ENCODE data around the gene FAM98B. TPM values are rescaled to one million over a fixed set of nuclear protein-coding genes. Genes with fewer than 3 reads are reported as not detected.

FAM98B gene
- polyA plus RNA-seq, 1 of the 3 experiments (the other 2 are of a cell fraction): 5.7 TPM

GRCh38 chr15:38471974-38472373 is 18.0 kb downstream of the FAM98B start:
- Histone ChIP-seq H3K9ac (no peak overlapping the region), H4K20me1 (ENCODE audit: insufficient read depth) (no peaks in the 10 kb centered on the region), H3K4me3 (ENCODE audit: low read depth in 2 of 2, low read length in 1 of 2) (no peak overlapping the region), H3K9me2 (no peaks in the 10 kb centered on the region), H2AFZ (ENCODE audit: low read depth) (no peak overlapping the region), H3K4me2 (no peak overlapping the region), H3K27me3 (ENCODE audit: insufficient read depth) (no peaks in the 10 kb centered on the region), H3K36me3 (replicated peaks in 1 of 2; ENCODE audit: control insufficient read depth in 1 of 2, insufficient read depth in 2 of 2, low read length in 1 of 2) (peaks cover 29 to 63% of the 10 kb centered on the region in 2 experiments), H3K79me2 (ENCODE audit: insufficient read depth) (peaks cover 15% of the 10 kb centered on the region; the same call in 1 of the 2 replicates), H3K27ac (ENCODE audit: low read depth in 2 of 2, low read length in 1 of 2) (no peak overlapping the region), H3K9me3 (no peaks in the 10 kb centered on the region), H3F3A (replicated peaks; ENCODE audit: insufficient read depth) (no peaks in the 10 kb centered on the region), H3K4me1 (ENCODE audit: control insufficient read depth in 1 of 2, insufficient read depth in 2 of 2, low read depth in 1 of 2, low read length in 1 of 2) (no peaks in the 10 kb centered on the region; a peak in 1 of 4 replicates)
- ChIA-PET POLR2A (no interaction called here), CTCF (interaction anchor here (0.6 to 2.5 kb wide), 13 partner anchors 11 to 1290 kb away, joined by 3 to 14 read pairs (median 4); partner anchors contain the start of gene RASGRP1)
- no peak for DNase-seq
- TF ChIP-seq GATA2 (CRISPR knock-in tag; IDR thresholded peaks at IDR 0.05): no peak
- no peak for TF ChIP-seq NFIC (IDR thresholded peaks at IDR 0.05; ENCODE audit: borderline replicate concordance)
- TF ChIP-seq FOXJ3 (CRISPR knock-in tag; IDR thresholded peaks at IDR 0.05): no peak
- TF ChIP-seq MEF2A (IDR thresholded peaks at IDR 0.05; ENCODE audit: borderline replicate concordance, low read depth): no peak
- no peak for TF ChIP-seq RAD21 (IDR thresholded peaks at IDR 0.05; ENCODE audit: low read length)
- no peak for TF ChIP-seq ELF1 (IDR thresholded peaks at IDR 0.05)
- no peak for TF ChIP-seq JUND (IDR thresholded peaks at IDR 0.05)
- TF ChIP-seq, protein P1, sequence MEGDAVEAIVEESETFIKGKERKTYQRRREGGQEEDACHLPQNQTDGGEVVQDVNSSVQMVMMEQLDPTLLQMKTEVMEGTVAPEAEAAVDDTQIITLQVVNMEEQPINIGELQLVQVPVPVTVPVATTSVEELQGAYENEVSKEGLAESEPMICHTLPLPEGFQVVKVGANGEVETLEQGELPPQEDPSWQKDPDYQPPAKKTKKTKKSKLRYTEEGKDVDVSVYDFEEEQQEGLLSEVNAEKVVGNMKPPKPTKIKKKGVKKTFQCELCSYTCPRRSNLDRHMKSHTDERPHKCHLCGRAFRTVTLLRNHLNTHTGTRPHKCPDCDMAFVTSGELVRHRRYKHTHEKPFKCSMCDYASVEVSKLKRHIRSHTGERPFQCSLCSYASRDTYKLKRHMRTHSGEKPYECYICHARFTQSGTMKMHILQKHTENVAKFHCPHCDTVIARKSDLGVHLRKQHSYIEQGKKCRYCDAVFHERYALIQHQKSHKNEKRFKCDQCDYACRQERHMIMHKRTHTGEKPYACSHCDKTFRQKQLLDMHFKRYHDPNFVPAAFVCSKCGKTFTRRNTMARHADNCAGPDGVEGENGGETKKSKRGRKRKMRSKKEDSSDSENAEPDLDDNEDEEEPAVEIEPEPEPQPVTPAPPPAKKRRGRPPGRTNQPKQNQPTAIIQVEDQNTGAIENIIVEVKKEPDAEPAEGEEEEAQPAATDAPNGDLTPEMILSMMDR (IDR thresholded peaks at IDR 0.05): no peak
- 95% methylated on average over 2 of the region's 2 CpGs for WGBS (ENCODE audit: low lambda C conversion rate)

DNA sequence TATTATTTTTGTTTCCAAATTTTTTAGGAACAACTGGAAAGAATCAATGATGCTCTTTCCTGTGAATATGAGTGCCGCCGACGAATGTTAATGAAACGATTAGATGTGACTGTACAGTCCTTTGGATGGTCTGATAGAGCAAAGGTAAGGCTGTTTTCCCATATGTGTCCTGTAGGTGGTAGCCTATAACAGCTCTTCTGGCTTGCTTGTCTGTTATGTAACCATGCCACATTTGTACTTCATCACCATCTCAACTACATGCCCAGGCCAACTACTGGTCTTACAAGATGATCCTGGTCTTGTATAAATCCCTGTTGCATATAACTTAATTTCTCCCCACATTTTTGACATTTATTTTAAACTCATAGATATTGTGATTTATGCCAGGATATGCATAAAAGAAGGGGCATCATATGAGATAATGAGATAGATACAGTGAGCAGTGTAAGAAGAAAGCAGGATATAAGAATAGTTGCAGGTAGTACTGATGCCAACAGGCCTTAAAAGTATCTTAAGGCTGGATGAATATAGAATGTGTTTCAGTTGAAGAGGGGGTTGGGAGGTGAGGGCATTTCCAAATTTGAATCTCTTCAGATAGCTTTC is 20.3 kb downstream of the FAM98B start:
- H3K79me2 ChIP-seq (ENCODE audit: insufficient read depth): no peaks in the 10 kb centered on the region
- peaks cover 33 to 72% of the 10 kb centered on the region in 2 experiments for H3K36me3 ChIP-seq (replicated peaks in 1 of 2; ENCODE audit: control insufficient read depth in 1 of 2, insufficient read depth in 2 of 2, low read length in 1 of 2)
- H3K27me3 ChIP-seq (ENCODE audit: insufficient read depth): no peaks in the 10 kb centered on the region
- no peaks in the 10 kb centered on the region; a peak in 2 of 4 replicates for H3K4me1 ChIP-seq (ENCODE audit: control insufficient read depth in 1 of 2, insufficient read depth in 2 of 2, low read depth in 1 of 2, low read length in 1 of 2)
- no peak overlapping the region for H3K9ac ChIP-seq
- H2AFZ ChIP-seq (ENCODE audit: low read depth): no peak overlapping the region
- POLR2A ChIA-PET: no interaction called here
- H3K4me2 ChIP-seq: no peak overlapping the region
- H4K20me1 ChIP-seq (ENCODE audit: insufficient read depth): no peaks in the 10 kb centered on the region
- DNase-seq: peak; percentile 62
- H3K9me3 ChIP-seq: no peaks in the 10 kb centered on the region
- no peak overlapping the region for H3K4me3 ChIP-seq (ENCODE audit: low read depth in 2 of 2, low read length in 1 of 2)
- H3K27ac ChIP-seq (ENCODE audit: low read depth in 2 of 2, low read length in 1 of 2): no peak overlapping the region
- H3F3A ChIP-seq (replicated peaks; ENCODE audit: insufficient read depth): peaks cover 4% of the 10 kb centered on the region
- no peaks in the 10 kb centered on the region for H3K9me2 ChIP-seq
- WGBS (ENCODE audit: low lambda C conversion rate): 64% methylated on average over 4 of the region's 4 CpGs
- CTCF ChIA-PET: interaction anchor here (0.6 to 6.9 kb wide), 22 partner anchors 11 to 228 kb away, joined by 3 to 56 read pairs (median 4); partner anchors contain the start of genes FAM98B and RASGRP1
- TF ChIP-seq, protein P2, sequence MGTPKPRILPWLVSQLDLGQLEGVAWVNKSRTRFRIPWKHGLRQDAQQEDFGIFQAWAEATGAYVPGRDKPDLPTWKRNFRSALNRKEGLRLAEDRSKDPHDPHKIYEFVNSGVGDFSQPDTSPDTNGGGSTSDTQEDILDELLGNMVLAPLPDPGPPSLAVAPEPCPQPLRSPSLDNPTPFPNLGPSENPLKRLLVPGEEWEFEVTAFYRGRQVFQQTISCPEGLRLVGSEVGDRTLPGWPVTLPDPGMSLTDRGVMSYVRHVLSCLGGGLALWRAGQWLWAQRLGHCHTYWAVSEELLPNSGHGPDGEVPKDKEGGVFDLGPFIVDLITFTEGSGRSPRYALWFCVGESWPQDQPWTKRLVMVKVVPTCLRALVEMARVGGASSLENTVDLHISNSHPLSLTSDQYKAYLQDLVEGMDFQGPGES (IDR thresholded peaks at IDR 0.05; ENCODE audit: low read depth, low read length): no peak
- TF ChIP-seq FOSL2 (IDR thresholded peaks at IDR 0.05; ENCODE audit: borderline replicate concordance, low read depth): no peak
- TF ChIP-seq RCOR1 (IDR thresholded peaks at IDR 0.05; ENCODE audit: low read length): 0 out of 2 replicates have a peak, but pooled peaks have one; percentile 30
- TF ChIP-seq, protein P3, sequence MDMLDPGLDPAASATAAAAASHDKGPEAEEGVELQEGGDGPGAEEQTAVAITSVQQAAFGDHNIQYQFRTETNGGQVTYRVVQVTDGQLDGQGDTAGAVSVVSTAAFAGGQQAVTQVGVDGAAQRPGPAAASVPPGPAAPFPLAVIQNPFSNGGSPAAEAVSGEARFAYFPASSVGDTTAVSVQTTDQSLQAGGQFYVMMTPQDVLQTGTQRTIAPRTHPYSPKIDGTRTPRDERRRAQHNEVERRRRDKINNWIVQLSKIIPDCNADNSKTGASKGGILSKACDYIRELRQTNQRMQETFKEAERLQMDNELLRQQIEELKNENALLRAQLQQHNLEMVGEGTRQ (IDR thresholded peaks at IDR 0.05; ENCODE audit: borderline replicate concordance, low read depth, low read length): no peak
- peak; percentile 84 for TF ChIP-seq SMC3 (IDR thresholded peaks at IDR 0.05; ENCODE audit: low read depth, low read length)
- TF ChIP-seq EZH2phosphoT487 (IDR thresholded peaks at IDR 0.05; ENCODE audit: borderline replicate concordance, low read depth): no peak
- no peak for TF ChIP-seq FOXJ3 (CRISPR knock-in tag; IDR thresholded peaks at IDR 0.05)
- no peak for TF ChIP-seq POLR2AphosphoS5 (IDR thresholded peaks at IDR 0.05; ENCODE audit: low read depth, low read length)
- TF ChIP-seq SIN3A (IDR thresholded peaks at IDR 0.05; ENCODE audit: borderline replicate concordance, low read depth, low read length): no peak
- no peak for TF ChIP-seq ZBTB33 (IDR thresholded peaks at IDR 0.05; ENCODE audit: borderline replicate concordance, low read depth)
- TF ChIP-seq RAD21 (IDR thresholded peaks at IDR 0.05; ENCODE audit: low read length): peak; percentile 97
- no peak for TF ChIP-seq TEAD4 (IDR thresholded peaks at IDR 0.05; ENCODE audit: borderline replicate concordance, insufficient read depth)

All from SK-N-SH (cell line).